PC-3 (cell line): Measurements from ENCODE around the gene AFF3.

Experiments used
- CTCF ChIP-seq: fragments of 300-600 bp; sonication (generic); conservative IDR thresholded peaks from 2 replicates; pipeline ENCODE4 v1.5.1; 2017; ENCODE audit warnings: antibody characterized with exemption, low read depth, mild to moderate bottlenecking, low read length
- EZH2 ChIP-seq: fragments of 300-600 bp; sonication (generic); IDR thresholded peaks from one replicate; pipeline ENCODE4 v1.6.1; 2017; ENCODE audit warnings: antibody characterized with exemption, mild to moderate bottlenecking, low read length; ENCODE audit not compliant: unreplicated experiment
- EZH2phosphoT487 ChIP-seq: fragments of 300-600 bp; sonication (generic); IDR thresholded peaks from 2 replicates; pipeline ENCODE4 v1.6.1; 2018; ENCODE audit warnings: mild to moderate bottlenecking, antibody characterized with exemption, low read length, borderline replicate concordance

GRCh38 chr2:99607861-99608491 is 534.4 kb downstream of the AFF3 start:
- TF ChIP-seq CTCF (0 out of 2 replicates have a peak, but pooled peaks have one; percentile 19), EZH2 (no peak), EZH2phosphoT487 (no peak)
